ENCODE measurements around the gene MAPRE3.

GRCh38 chr2:27021253-27022049 is 51.0 kb downstream of the MAPRE3 start:
- TF ChIP-seq CTCF (IDR thresholded peaks at IDR 0.05) (no peak), POLR2A (IDR thresholded peaks at IDR 0.05) (no peak)

All from right lobe of liver (tissue), 4 donors.